ENCODE data around the gene CDYL. TPM values are rescaled to one million over a fixed set of nuclear protein-coding genes. Genes with fewer than 3 reads are reported as not detected.

The CDYL gene
- total RNA-seq, 2 donors from 2014 or later, result 24.0 to 29.6 TPM

GRCh38 chr6:4788482-4788881, 12.3 kb downstream of the CDYL start:
- H3K36me3 Mint-ChIP-seq, result peaks cover 6 to 25% of the 10 kb centered on the region in 2 donors

GRCh38 chr6:4788953-4789584, 12.9 kb downstream of the CDYL start:
- DNase-seq (ENCODE audit: low spot score in 2 of 2) (no peak), ATAC-seq (no peak)
- H3K36me3 Mint-ChIP-seq, result peaks cover under 1 to 20% of the 10 kb centered on the region in 2 donors
- H3K27ac Mint-ChIP-seq, result no peak overlapping the region
- peaks cover 0 to 6% of the 10 kb centered on the region in 2 donors for H3K9me3 Mint-ChIP-seq

More at GRCh38 chr6:4788482-4788881, 12.3 kb downstream of the CDYL start:
- no peak for ATAC-seq
- Mint-ChIP-seq H3K27ac (no peak overlapping the region), H3K9me3 (peaks cover 3 to 10% of the 10 kb centered on the region in 2 donors)
- DNase-seq (ENCODE audit: low spot score in 2 of 2), result no peak

- Mint-ChIP-seq H3K9me3 (peaks cover 0 to 4% of the 10 kb centered on the region in 2 donors), H3K27ac (peak overlapping the region in 1 of 2 donors; percentile 57), H3K36me3 (peaks cover 0 to 18% of the 10 kb centered on the region in 2 donors)
- DNase-seq (ENCODE audit: low spot score in 2 of 2), result no peak
- ATAC-seq, result peak; percentile 28 to 75
These were observed 14.1 kb downstream of the CDYL start for GRCh38 chr6:4790158-4790899.

GRCh38 chr6:4794140-4794707, 18.0 kb downstream of the CDYL start:
- Mint-ChIP-seq H3K9me3 (no peaks in the 10 kb centered on the region), H3K27ac (no peak overlapping the region), H3K36me3 (peaks cover 0 to 12% of the 10 kb centered on the region in 2 donors)
- no peak for ATAC-seq
- DNase-seq (ENCODE audit: low spot score in 2 of 2), result no peak

DNA sequence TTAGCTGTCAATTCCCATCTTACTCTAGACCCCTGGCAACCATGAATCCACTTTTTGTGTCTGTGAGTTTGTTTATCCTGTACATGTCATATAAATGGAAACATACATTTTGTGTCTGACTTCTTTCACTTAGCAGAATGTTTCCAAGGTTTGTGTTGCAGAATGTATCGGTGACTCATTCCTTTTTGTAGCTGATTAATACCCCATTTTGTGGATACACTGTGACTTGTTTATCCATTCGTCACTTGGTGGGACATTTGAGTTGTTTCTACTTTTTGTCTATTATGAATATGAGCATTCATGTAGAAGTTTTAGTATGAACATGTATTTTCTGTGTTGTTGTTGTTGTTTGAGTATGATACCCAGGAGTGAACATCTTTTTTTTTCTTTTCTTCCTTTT, 21.4 kb downstream of the CDYL start:
- H3K36me3 Mint-ChIP-seq, result peaks cover 4 to 15% of the 10 kb centered on the region in 2 donors
- DNase-seq (ENCODE audit: low spot score in 2 of 2), result no peak
- peak in 1 of 2 donors; percentile 82 for ATAC-seq
- no peaks in the 10 kb centered on the region for H3K9me3 Mint-ChIP-seq
- H3K27ac Mint-ChIP-seq, result no peak overlapping the region

- ATAC-seq (no peak), DNase-seq (ENCODE audit: low spot score in 2 of 2) (no peak)
- H3K27ac Mint-ChIP-seq, result no peak overlapping the region
- H3K9me3 Mint-ChIP-seq, result no peaks in the 10 kb centered on the region
- peaks cover 4 to 15% of the 10 kb centered on the region in 2 donors for H3K36me3 Mint-ChIP-seq
These were observed 23.7 kb downstream of the CDYL start for GRCh38 chr6:4799912-4800311.

- DNase-seq (ENCODE audit: low spot score in 2 of 2) (no peak), ATAC-seq (no peak)
- H3K9me3 Mint-ChIP-seq, result no peaks in the 10 kb centered on the region
- H3K36me3 Mint-ChIP-seq, result peaks cover 4 to 15% of the 10 kb centered on the region in 2 donors
- no peak overlapping the region for H3K27ac Mint-ChIP-seq
These were observed 24.5 kb downstream of the CDYL start for GRCh38 chr6:4800662-4801061.

DNA sequence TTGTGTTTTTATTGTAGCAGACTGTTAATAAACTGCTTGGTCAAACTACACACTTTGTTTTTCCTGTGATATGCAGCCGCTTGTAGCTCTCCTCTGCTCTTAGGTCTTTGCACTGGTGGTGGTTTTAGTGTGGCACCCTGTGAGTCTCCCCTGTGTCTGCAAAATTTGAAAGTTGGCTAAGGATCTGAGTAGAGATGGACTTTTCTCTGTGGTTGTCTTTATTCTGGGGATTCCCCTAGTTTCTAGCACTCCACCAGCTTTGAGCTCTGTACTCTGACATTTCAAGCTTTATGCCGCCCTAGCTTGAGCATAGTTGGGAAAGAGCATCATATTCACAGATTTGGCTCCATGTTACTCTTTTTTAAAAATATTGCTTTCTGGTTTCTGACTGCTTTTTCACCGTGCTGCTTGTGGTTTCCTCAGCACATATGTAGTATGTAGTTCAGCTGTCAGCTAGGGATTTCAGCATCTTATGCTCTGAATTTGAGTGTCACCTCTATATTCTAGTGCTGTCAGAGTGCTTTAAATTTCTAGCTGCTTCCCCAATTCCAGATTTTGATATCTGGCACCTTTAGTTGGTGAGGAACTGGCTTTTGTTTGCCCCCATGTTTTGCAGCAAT, 25.4 kb downstream of the CDYL start:
- Mint-ChIP-seq H3K9me3 (no peaks in the 10 kb centered on the region), H3K27ac (peak overlapping the region in 1 of 2 donors; percentile 2), H3K36me3 (peaks cover 4 to 15% of the 10 kb centered on the region in 2 donors)
- DNase-seq (ENCODE audit: low spot score in 2 of 2) (no peak), ATAC-seq (peak; percentile 65 to 95)

- Mint-ChIP-seq H3K36me3 (peaks cover 4 to 15% of the 10 kb centered on the region in 2 donors), H3K27ac (no peak overlapping the region), H3K9me3 (no peaks in the 10 kb centered on the region)
- ATAC-seq (no peak), DNase-seq (ENCODE audit: low spot score in 2 of 2) (no peak)
These were observed 26.2 kb downstream of the CDYL start for GRCh38 chr6:4802312-4802935.

- Mint-ChIP-seq H3K36me3 (peaks cover 4 to 19% of the 10 kb centered on the region in 2 donors), H3K9me3 (no peaks in the 10 kb centered on the region), H3K27ac (peak overlapping the region in 1 of 2 donors; percentile 47)
- ATAC-seq (no peak), DNase-seq (ENCODE audit: low spot score in 2 of 2) (no peak)
These were observed 27.1 kb downstream of the CDYL start for GRCh38 chr6:4803343-4803744.

- Mint-ChIP-seq H3K27ac (no peak overlapping the region), H3K36me3 (peaks cover 4 to 22% of the 10 kb centered on the region in 2 donors), H3K9me3 (peaks cover 5% of the 10 kb centered on the region in 2 donors)
- DNase-seq (ENCODE audit: low spot score in 2 of 2), result no peak
- ATAC-seq, result peak; percentile 51 to 61
These were observed 27.9 kb downstream of the CDYL start for GRCh38 chr6:4804095-4804494.

- H3K27ac Mint-ChIP-seq, result no peak overlapping the region
- DNase-seq (ENCODE audit: low spot score in 2 of 2), result no peak
- no peak for ATAC-seq
- H3K9me3 Mint-ChIP-seq, result peaks cover 7% of the 10 kb centered on the region in 2 donors
- H3K36me3 Mint-ChIP-seq, result peaks cover 0 to 16% of the 10 kb centered on the region in 2 donors
These were observed 29.5 kb downstream of the CDYL start for GRCh38 chr6:4805553-4806336.

- ATAC-seq (no peak), DNase-seq (ENCODE audit: low spot score in 2 of 2) (no peak)
- Mint-ChIP-seq H3K36me3 (peaks cover 0 to 14% of the 10 kb centered on the region in 2 donors), H3K27ac (no peak overlapping the region), H3K9me3 (peaks cover 7% of the 10 kb centered on the region in 2 donors)
These were observed 30.1 kb downstream of the CDYL start for GRCh38 chr6:4806337-4806725.

GRCh38 chr6:4806791-4807190, 30.6 kb downstream of the CDYL start:
- peaks cover 7 to 9% of the 10 kb centered on the region in 2 donors for H3K9me3 Mint-ChIP-seq
- DNase-seq (ENCODE audit: low spot score in 2 of 2) (no peak), ATAC-seq (no peak)
- no peak overlapping the region for H3K27ac Mint-ChIP-seq
- H3K36me3 Mint-ChIP-seq, result peaks cover 0 to 17% of the 10 kb centered on the region in 2 donors

DNA sequence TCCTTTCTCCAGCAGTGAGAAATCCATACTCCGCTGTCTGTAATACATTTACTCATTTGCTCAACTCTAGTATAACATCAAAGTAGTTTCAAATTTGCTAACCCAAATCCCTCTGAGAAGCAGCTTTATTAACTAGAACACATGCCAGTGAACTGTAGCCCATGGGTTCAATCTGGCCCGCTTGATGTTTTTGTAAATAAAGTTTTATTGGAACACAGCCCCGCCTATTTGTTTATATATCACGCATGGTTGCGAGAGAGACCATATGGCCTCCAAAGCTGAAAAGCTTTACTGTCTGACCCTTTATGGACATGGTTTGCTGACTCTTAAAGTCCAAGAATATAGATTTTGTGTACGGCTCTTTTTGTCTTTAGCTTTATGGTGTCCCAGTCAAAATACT, 32.2 kb downstream of the CDYL start:
- H3K27ac Mint-ChIP-seq, result no peak overlapping the region
- no peak for DNase-seq (ENCODE audit: low spot score in 2 of 2)
- peaks cover 7 to 11% of the 10 kb centered on the region in 2 donors for H3K9me3 Mint-ChIP-seq

More for the DNA sequence above, 32.2 kb downstream of the CDYL start:
- ATAC-seq, result no peak
- peaks cover 0 to 19% of the 10 kb centered on the region in 2 donors for H3K36me3 Mint-ChIP-seq

All from activated naive CD4-positive, alpha-beta T cell treated with anti-CD3 and anti-CD28 coated beads, Interleukin-2, amount 50 U/mL, for 72 hours (primary cell).